HepG2 (cell line): ENCODE results near the gene VWA7. TPM values are rescaled to one million over a fixed set of nuclear protein-coding genes. Genes with fewer than 3 reads are reported as not detected.

Experiments used
- ZNF318 ChIP-seq: sonication (generic); formaldehyde crosslinking; IDR thresholded peaks from 2 replicates; pipeline ENCODE4 v1.4.0; 2020; ENCODE audit warnings: mild to moderate bottlenecking, missing genetic modification reagents
- polyA plus RNA-seq, 8 experiments: library from polyadenylated mRNA; depleted of rRNA in 3 of 8; stranded (reverse) in 7 of 8; unstranded in 1 of 8; fragments of >200 nt; fragmentation: Illumina TruSeq in 4 of 8; extraction: Trizol in 4 of 8; gene quantifications; 2 replicates each; pipeline versions ENCODE4 v1.2.1 to v1.2.3, GENCODE V29; 2011 to 2016; ENCODE audit warnings: low read depth in 4 of 8, missing spikeins in 1 of 8, mixed read lengths in 1 of 8; ENCODE audit not compliant: insufficient read depth in 1 of 8
- total RNA-seq, 5 experiments: library from RNA; depleted of rRNA; stranded (reverse); fragments of >200 nt; fragmentation: Illumina TruSeq; extraction: Trizol; gene quantifications; 2 replicates each; pipeline ENCODE4 v1.2.3, GENCODE V29; 2016; ENCODE audit warnings: low read depth in 1 of 5
- TF ChIP-seq, protein P1 (sequence below), 2 experiments: sonication (generic) in 1 of 2; formaldehyde crosslinking in 1 of 2; IDR thresholded peaks; 2 replicates each; pipeline versions ENCODE4 v1.4.0 to v1.6.1; 2016 to 2020; ENCODE audit warnings: borderline replicate concordance in 1 of 2, low read depth in 1 of 2, mild to moderate bottlenecking in 1 of 2, missing genetic modification reagents in 1 of 2
- TF ChIP-seq, protein P2 (sequence below): IDR thresholded peaks from 2 replicates; pipeline ENCODE4 v1.6.1; 2016

The VWA7 gene
- total and polyA plus RNA-seq, 2 of the 13 experiments (the other 11 are each of a cell fraction or from before 2014, with no cell fraction given) = 0.86 to 3.3 TPM

DNA sequence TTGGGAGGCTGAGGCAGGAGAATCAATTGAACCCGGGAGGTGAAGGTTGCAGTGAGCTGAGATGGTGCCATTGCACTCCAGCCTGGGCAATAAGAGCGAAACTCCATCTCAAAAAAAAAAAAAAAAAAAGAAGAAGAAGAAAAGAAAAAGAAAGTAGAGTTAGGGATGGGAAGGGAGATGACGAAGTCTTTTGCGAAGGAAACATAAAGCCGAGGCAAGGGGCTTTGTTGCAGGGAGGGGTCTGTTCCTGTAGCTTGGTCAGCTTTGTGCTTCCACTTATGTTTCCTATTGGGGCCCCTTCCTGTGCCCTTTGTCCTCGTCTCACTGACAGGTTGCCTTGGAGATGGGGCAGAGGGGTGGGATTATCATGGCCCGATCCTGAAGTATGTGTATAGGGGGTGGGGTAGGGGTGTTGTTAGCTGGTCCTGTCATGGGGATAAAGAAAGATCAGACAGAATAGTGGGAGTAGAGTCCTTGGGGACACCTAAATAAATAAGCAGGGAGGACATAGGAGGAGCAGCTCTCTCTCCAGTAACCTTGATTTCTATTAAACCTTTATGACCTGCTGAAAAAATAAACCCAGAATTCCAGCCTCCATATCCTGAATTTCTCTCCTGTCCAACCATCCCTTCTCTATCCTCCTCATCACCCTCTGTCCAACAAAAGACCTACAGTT is 39.7 kb downstream of the VWA7 start (continued):
- TF ChIP-seq, protein P1, sequence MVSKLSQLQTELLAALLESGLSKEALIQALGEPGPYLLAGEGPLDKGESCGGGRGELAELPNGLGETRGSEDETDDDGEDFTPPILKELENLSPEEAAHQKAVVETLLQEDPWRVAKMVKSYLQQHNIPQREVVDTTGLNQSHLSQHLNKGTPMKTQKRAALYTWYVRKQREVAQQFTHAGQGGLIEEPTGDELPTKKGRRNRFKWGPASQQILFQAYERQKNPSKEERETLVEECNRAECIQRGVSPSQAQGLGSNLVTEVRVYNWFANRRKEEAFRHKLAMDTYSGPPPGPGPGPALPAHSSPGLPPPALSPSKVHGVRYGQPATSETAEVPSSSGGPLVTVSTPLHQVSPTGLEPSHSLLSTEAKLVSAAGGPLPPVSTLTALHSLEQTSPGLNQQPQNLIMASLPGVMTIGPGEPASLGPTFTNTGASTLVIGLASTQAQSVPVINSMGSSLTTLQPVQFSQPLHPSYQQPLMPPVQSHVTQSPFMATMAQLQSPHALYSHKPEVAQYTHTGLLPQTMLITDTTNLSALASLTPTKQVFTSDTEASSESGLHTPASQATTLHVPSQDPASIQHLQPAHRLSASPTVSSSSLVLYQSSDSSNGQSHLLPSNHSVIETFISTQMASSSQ (IDR thresholded peaks at IDR 0.05; ENCODE audit: low read depth) = peak; percentile 88
- TF ChIP-seq, protein P1 (CRISPR knock-in tag; IDR thresholded peaks at IDR 0.05; ENCODE audit: borderline replicate concordance) = peak; percentile 85
- TF ChIP-seq ZNF318 (CRISPR knock-in tag) = no peak
- TF ChIP-seq, protein P2, sequence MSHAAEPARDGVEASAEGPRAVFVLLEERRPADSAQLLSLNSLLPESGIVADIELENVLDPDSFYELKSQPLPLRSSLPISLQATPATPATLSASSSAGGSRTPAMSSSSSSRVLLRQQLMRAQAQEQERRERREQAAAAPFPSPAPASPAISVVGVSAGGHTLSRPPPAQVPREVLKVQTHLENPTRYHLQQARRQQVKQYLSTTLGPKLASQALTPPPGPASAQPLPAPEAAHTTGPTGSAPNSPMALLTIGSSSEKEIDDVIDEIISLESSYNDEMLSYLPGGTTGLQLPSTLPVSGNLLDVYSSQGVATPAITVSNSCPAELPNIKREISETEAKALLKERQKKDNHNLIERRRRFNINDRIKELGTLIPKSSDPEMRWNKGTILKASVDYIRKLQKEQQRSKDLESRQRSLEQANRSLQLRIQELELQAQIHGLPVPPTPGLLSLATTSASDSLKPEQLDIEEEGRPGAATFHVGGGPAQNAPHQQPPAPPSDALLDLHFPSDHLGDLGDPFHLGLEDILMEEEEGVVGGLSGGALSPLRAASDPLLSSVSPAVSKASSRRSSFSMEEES (CRISPR knock-in tag) = peak; percentile 55
